ENCODE data around the gene KIR2DL3.

- TF ChIP-seq CTCF (IDR thresholded peaks at IDR 0.05) (no peak), POLR2A (IDR thresholded peaks at IDR 0.05) (no peak)
Measured at GRCh38 chr19:54708781-54709180, 29.5 kb upstream of the KIR2DL3 start.
